Upper lobe of left lung (tissue), 4 donors: ENCODE results near the gene CENPK.

Experiments
- CTCF ChIP-seq, 6 experiments: fragments of 450-650 bp in 4 of 6; fragments of 200-600 bp in 2 of 6; sonication (generic) in 2 of 6; IDR thresholded peaks; one replicate each; pipeline ENCODE4 v1.5.1; 2016 to 2019; ENCODE audit warnings: antibody characterized with exemption in 6 of 6
- EP300 ChIP-seq, 4 donors: sonication (generic); formaldehyde crosslinking; IDR thresholded peaks; one replicate each; pipeline ENCODE4 v1.5.1; 2017; ENCODE audit warnings: antibody characterized with exemption in 4 of 4, control low read depth in 2 of 4
- POLR2A ChIP-seq, 4 donors: fragments of 450-650 bp; IDR thresholded peaks; one replicate each; pipeline ENCODE4 v1.5.1; 2016 to 2017; ENCODE audit warnings: antibody characterized with exemption in 4 of 4, mild to moderate bottlenecking in 2 of 4
- POLR2AphosphoS5 ChIP-seq, 2 donors: sonication (generic); formaldehyde crosslinking; IDR thresholded peaks; one replicate each; pipeline ENCODE4 v1.5.1; 2017; ENCODE audit warnings: antibody characterized with exemption in 2 of 2

- TF ChIP-seq CTCF (IDR thresholded peaks at IDR 0.05) (no peak), POLR2A (IDR thresholded peaks at IDR 0.05) (no peak), POLR2AphosphoS5 (IDR thresholded peaks at IDR 0.05) (no peak), EP300 (IDR thresholded peaks at IDR 0.05) (no peak)
Measured at GRCh38 chr5:65530904-65531303, 32.1 kb downstream of the CENPK start.
